GM23338 (cell line): ENCODE data around the gene ISCA1. TPM values are rescaled to one million over a fixed set of nuclear protein-coding genes. Genes with fewer than 3 reads are reported as not detected.

Source experiments
- ATAC-seq: fragments of 200-7000 bp; cut with Tn5 transposase; 3 replicates; pipeline ENCODE4 v1.9.1; 2020
- DNase-seq: peaks from one replicate; pipeline ENCODE4 v3.0.0-alpha.2; 2015; ENCODE audit warnings: low spot score
- H2AFZ ChIP-seq: fragments of 200-600 bp; sonication (generic); 2 replicates; pipeline ENCODE4 v1.8.0; 2016; ENCODE audit warnings: antibody characterized with exemption, mild to moderate bottlenecking, moderate library complexity
- H3F3A ChIP-seq: fragments of 200-600 bp; sonication (generic); replicated peaks from 2 replicates; pipeline ENCODE4 v1.8.0; 2017; ENCODE audit warnings: antibody characterized with exemption, mixed run types, low read depth
- H3K27ac ChIP-seq: fragments of 200-600 bp; sonication (generic); 2 replicates; pipeline ENCODE4 v1.6.1; 2016; ENCODE audit warnings: low read depth
- H3K27me3 ChIP-seq: fragments of 200-600 bp; sonication (generic); 2 replicates; pipeline ENCODE4 v1.8.0; 2016; ENCODE audit warnings: mild to moderate bottlenecking, mixed run types, moderate library complexity; ENCODE audit not compliant: insufficient read depth
- H3K36me3 ChIP-seq: fragments of 200-600 bp; sonication (generic); 2 replicates; pipeline ENCODE4 v1.8.0; 2016; ENCODE audit warnings: mild to moderate bottlenecking; ENCODE audit not compliant: insufficient read depth
- H3K4me1 ChIP-seq: fragments of 200-600 bp; sonication (generic); 2 replicates; pipeline ENCODE4 v1.8.0; 2016; ENCODE audit warnings: mild to moderate bottlenecking, moderate library complexity; ENCODE audit not compliant: insufficient read depth
- H3K4me2 ChIP-seq: fragments of 200-600 bp; sonication (generic); 2 replicates; pipeline ENCODE4 v1.7.1; 2017; ENCODE audit warnings: mixed run types
- H3K4me3 ChIP-seq: fragments of 200-600 bp; sonication (generic); 2 replicates; pipeline ENCODE4 v1.6.1; 2016; ENCODE audit warnings: mixed run types
- H3K79me2 ChIP-seq: fragments of 200-600 bp; sonication (generic); replicated peaks from 2 replicates; pipeline ENCODE4 v1.8.0; 2017; ENCODE audit warnings: mild to moderate bottlenecking; ENCODE audit not compliant: insufficient read depth
- H3K9me2 ChIP-seq: fragments of 200-600 bp; sonication (generic); 2 replicates; pipeline ENCODE4 v1.8.0; 2017; ENCODE audit not compliant: insufficient read depth
- H4K20me1 ChIP-seq: fragments of 200-600 bp; sonication (generic); replicated peaks from 2 replicates; pipeline ENCODE4 v1.8.0; 2017; ENCODE audit warnings: mild to moderate bottlenecking; ENCODE audit not compliant: insufficient read depth
- H3K27ac Mint-ChIP-seq: 2 replicates; pipeline ENCODE4 v1.8.0; 2020; ENCODE audit warnings: inconsistent platforms, mild to moderate bottlenecking, moderate library complexity, mixed read lengths
- H3K27me3 Mint-ChIP-seq: 3 replicates; pipeline ENCODE4 v1.8.0; 2022; ENCODE audit warnings: low read depth, mild to moderate bottlenecking, moderate library complexity, mixed read lengths, inconsistent platforms; ENCODE audit not compliant: insufficient read depth, poor library complexity
- H3K36me3 Mint-ChIP-seq: 3 replicates; pipeline ENCODE4 v1.8.0; 2021; ENCODE audit warnings: low read depth, mild to moderate bottlenecking, inconsistent platforms, moderate library complexity, mixed read lengths
- H3K4me1 Mint-ChIP-seq: 3 replicates; pipeline ENCODE4 v1.8.0; 2020; ENCODE audit warnings: mild to moderate bottlenecking, inconsistent platforms, mixed read lengths
- H3K4me3 Mint-ChIP-seq: 3 replicates; pipeline ENCODE4 v1.8.0; 2021; ENCODE audit warnings: moderate library complexity, mild to moderate bottlenecking, inconsistent platforms, mixed read lengths
- H3K9me3 Mint-ChIP-seq: 3 replicates; pipeline ENCODE4 v1.8.0; 2020; ENCODE audit warnings: moderate library complexity, mild to moderate bottlenecking, inconsistent platforms, mixed read lengths
- CREB1 ChIP-seq: fragments of 250-450 bp; sonication (Bioruptor Pico); IDR thresholded peaks from 2 replicates; pipeline ENCODE4 v1.5.0; 2020; ENCODE audit warnings: low read depth, mild to moderate bottlenecking, moderate library complexity
- EZH2 ChIP-seq: fragments of 200-600 bp; sonication (generic); IDR thresholded peaks from one replicate; pipeline ENCODE4 v1.8.0; 2017; ENCODE audit warnings: antibody characterized with exemption, mild to moderate bottlenecking, low read depth; ENCODE audit not compliant: unreplicated experiment
- EZH2phosphoT487 ChIP-seq: fragments of 200-600 bp; sonication (generic); IDR thresholded peaks from one replicate; pipeline ENCODE4 v1.8.1; 2018; ENCODE audit warnings: antibody characterized with exemption; ENCODE audit not compliant: unreplicated experiment
- JUNB ChIP-seq: IDR thresholded peaks from one replicate; pipeline ENCODE4 v1.6.1; 2016; ENCODE audit warnings: antibody characterized with exemption; ENCODE audit not compliant: unreplicated experiment
- POLR2AphosphoS5 ChIP-seq: IDR thresholded peaks from 2 replicates; pipeline ENCODE4 v1.6.1; 2016; ENCODE audit warnings: antibody characterized with exemption, low read depth
- STAT1 ChIP-seq: IDR thresholded peaks from one replicate; pipeline ENCODE4 v1.6.1; 2016; ENCODE audit warnings: antibody characterized with exemption; ENCODE audit not compliant: unreplicated experiment
- ZNF114 ChIP-seq: fragments of 250-450 bp; sonication (Bioruptor Pico); IDR thresholded peaks from 2 replicates; pipeline ENCODE4 v1.5.0; 2020; ENCODE audit warnings: mild to moderate bottlenecking, moderate library complexity
- polyA plus RNA-seq: library from polyadenylated mRNA; unstranded; fragments of >200 nt; fragmentation: Nextera tagmentation; extraction: Ambion mirVana; gene quantifications from 2 replicates; pipeline ENCODE4 v1.2.1, GENCODE V29; 2016
- total RNA-seq: library from RNA; depleted of rRNA; stranded (reverse); fragments of >200 nt; shearing (Covaris generic); gene quantifications from 2 replicates; pipeline ENCODE4 v1.2.3, GENCODE V29; 2014
- TF ChIP-seq, protein P1 (sequence below): IDR thresholded peaks from one replicate; pipeline ENCODE4 v1.6.1; 2018; ENCODE audit warnings: antibody characterized with exemption; ENCODE audit not compliant: unreplicated experiment
- TF ChIP-seq, protein P2 (sequence below): IDR thresholded peaks from 2 replicates; pipeline ENCODE4 v1.6.1; 2016; ENCODE audit warnings: antibody characterized with exemption
- TF ChIP-seq, protein P3 (sequence below), 2 experiments: fragments of 200-600 bp in 1 of 2; sonication (generic) in 1 of 2; conservative IDR thresholded peaks; 2 replicates each; pipeline versions ENCODE4 v1.5.1 to v1.6.1; 2016 to 2017; ENCODE audit warnings: antibody characterized with exemption in 2 of 2, low read depth in 2 of 2, mild to moderate bottlenecking in 2 of 2, moderate library complexity in 1 of 2
- TF ChIP-seq, protein P4 (sequence below): fragments of 250-450 bp; sonication (Bioruptor Pico); IDR thresholded peaks from 2 replicates; pipeline ENCODE4 v1.5.0; 2020; ENCODE audit warnings: mild to moderate bottlenecking, moderate library complexity

Gene ISCA1
- total and polyA plus RNA-seq, 2 experiments from 2014 or later, result 54.9 to 61.0 TPM

DNA sequence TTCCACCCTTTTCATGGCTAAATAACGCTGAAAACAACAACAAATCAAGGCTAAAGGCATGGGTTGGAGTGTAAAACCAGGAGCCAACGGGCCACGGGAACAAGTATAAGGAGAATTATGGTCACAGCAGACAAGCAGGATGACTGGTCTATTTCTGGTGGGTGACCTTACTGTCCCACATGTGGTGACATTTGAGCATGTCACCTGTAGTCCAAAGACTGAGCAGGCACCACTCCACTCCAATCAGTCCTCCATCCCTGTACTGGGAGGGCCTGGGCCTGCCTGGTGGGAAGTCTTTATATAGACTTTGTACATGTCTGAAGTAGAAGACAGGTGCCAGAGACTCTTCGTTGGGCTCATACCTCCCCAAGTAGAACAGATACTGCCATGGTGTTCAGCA lies 59.7 kb downstream of the ISCA1 start:
- TF ChIP-seq JUNB (no peak), ZNF114 (CRISPR knock-in tag) (no peak), STAT1 (no peak), POLR2AphosphoS5 (no peak), EZH2 (no peak), CREB1 (CRISPR knock-in tag) (no peak), EZH2phosphoT487 (no peak)
- TF ChIP-seq, protein P1, sequence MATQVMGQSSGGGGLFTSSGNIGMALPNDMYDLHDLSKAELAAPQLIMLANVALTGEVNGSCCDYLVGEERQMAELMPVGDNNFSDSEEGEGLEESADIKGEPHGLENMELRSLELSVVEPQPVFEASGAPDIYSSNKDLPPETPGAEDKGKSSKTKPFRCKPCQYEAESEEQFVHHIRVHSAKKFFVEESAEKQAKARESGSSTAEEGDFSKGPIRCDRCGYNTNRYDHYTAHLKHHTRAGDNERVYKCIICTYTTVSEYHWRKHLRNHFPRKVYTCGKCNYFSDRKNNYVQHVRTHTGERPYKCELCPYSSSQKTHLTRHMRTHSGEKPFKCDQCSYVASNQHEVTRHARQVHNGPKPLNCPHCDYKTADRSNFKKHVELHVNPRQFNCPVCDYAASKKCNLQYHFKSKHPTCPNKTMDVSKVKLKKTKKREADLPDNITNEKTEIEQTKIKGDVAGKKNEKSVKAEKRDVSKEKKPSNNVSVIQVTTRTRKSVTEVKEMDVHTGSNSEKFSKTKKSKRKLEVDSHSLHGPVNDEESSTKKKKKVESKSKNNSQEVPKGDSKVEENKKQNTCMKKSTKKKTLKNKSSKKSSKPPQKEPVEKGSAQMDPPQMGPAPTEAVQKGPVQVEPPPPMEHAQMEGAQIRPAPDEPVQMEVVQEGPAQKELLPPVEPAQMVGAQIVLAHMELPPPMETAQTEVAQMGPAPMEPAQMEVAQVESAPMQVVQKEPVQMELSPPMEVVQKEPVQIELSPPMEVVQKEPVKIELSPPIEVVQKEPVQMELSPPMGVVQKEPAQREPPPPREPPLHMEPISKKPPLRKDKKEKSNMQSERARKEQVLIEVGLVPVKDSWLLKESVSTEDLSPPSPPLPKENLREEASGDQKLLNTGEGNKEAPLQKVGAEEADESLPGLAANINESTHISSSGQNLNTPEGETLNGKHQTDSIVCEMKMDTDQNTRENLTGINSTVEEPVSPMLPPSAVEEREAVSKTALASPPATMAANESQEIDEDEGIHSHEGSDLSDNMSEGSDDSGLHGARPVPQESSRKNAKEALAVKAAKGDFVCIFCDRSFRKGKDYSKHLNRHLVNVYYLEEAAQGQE, result no peak
- TF ChIP-seq, protein P2, sequence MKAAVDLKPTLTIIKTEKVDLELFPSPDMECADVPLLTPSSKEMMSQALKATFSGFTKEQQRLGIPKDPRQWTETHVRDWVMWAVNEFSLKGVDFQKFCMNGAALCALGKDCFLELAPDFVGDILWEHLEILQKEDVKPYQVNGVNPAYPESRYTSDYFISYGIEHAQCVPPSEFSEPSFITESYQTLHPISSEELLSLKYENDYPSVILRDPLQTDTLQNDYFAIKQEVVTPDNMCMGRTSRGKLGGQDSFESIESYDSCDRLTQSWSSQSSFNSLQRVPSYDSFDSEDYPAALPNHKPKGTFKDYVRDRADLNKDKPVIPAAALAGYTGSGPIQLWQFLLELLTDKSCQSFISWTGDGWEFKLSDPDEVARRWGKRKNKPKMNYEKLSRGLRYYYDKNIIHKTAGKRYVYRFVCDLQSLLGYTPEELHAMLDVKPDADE, result no peak
- TF ChIP-seq, protein P3, sequence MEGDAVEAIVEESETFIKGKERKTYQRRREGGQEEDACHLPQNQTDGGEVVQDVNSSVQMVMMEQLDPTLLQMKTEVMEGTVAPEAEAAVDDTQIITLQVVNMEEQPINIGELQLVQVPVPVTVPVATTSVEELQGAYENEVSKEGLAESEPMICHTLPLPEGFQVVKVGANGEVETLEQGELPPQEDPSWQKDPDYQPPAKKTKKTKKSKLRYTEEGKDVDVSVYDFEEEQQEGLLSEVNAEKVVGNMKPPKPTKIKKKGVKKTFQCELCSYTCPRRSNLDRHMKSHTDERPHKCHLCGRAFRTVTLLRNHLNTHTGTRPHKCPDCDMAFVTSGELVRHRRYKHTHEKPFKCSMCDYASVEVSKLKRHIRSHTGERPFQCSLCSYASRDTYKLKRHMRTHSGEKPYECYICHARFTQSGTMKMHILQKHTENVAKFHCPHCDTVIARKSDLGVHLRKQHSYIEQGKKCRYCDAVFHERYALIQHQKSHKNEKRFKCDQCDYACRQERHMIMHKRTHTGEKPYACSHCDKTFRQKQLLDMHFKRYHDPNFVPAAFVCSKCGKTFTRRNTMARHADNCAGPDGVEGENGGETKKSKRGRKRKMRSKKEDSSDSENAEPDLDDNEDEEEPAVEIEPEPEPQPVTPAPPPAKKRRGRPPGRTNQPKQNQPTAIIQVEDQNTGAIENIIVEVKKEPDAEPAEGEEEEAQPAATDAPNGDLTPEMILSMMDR (conservative IDR thresholded peaks at IDR 0.05; ENCODE audit: low read depth in 2 of 2), result no peak
- TF ChIP-seq, protein P4, sequence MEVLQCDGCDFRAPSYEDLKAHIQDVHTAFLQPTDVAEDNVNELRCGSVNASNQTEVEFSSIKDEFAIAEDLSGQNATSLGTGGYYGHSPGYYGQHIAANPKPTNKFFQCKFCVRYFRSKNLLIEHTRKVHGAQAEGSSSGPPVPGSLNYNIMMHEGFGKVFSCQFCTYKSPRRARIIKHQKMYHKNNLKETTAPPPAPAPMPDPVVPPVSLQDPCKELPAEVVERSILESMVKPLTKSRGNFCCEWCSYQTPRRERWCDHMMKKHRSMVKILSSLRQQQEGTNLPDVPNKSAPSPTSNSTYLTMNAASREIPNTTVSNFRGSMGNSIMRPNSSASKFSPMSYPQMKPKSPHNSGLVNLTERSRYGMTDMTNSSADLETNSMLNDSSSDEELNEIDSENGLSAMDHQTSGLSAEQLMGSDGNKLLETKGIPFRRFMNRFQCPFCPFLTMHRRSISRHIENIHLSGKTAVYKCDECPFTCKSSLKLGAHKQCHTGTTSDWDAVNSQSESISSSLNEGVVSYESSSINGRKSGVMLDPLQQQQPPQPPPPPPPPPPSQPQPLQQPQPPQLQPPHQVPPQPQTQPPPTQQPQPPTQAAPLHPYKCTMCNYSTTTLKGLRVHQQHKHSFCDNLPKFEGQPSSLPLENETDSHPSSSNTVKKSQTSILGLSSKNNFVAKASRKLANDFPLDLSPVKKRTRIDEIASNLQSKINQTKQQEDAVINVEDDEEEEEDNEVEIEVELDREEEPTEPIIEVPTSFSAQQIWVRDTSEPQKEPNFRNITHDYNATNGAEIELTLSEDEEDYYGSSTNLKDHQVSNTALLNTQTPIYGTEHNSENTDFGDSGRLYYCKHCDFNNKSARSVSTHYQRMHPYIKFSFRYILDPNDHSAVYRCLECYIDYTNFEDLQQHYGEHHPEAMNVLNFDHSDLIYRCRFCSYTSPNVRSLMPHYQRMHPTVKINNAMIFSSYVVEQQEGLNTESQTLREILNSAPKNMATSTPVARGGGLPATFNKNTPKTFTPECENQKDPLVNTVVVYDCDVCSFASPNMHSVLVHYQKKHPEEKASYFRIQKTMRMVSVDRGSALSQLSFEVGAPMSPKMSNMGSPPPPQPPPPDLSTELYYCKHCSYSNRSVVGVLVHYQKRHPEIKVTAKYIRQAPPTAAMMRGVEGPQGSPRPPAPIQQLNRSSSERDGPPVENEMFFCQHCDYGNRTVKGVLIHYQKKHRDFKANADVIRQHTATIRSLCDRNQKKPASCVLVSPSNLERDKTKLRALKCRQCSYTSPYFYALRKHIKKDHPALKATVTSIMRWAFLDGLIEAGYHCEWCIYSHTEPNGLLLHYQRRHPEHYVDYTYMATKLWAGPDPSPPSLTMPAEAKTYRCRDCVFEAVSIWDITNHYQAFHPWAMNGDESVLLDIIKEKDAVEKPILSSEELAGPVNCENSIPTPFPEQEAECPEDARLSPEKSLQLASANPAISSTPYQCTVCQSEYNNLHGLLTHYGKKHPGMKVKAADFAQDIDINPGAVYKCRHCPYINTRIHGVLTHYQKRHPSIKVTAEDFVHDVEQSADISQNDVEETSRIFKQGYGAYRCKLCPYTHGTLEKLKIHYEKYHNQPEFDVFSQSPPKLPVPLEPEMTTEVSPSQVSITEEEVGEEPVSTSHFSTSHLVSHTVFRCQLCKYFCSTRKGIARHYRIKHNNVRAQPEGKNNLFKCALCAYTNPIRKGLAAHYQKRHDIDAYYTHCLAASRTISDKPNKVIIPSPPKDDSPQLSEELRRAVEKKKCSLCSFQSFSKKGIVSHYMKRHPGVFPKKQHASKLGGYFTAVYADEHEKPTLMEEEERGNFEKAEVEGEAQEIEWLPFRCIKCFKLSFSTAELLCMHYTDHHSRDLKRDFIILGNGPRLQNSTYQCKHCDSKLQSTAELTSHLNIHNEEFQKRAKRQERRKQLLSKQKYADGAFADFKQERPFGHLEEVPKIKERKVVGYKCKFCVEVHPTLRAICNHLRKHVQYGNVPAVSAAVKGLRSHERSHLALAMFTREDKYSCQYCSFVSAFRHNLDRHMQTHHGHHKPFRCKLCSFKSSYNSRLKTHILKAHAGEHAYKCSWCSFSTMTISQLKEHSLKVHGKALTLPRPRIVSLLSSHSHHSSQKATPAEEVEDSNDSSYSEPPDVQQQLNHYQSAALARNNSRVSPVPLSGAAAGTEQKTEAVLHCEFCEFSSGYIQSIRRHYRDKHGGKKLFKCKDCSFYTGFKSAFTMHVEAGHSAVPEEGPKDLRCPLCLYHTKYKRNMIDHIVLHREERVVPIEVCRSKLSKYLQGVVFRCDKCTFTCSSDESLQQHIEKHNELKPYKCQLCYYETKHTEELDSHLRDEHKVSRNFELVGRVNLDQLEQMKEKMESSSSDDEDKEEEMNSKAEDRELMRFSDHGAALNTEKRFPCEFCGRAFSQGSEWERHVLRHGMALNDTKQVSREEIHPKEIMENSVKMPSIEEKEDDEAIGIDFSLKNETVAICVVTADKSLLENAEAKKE, result no peak
- H3K36me3 ChIP-seq, result no peaks in the 10 kb centered on the region
- no peaks in the 10 kb centered on the region for H3K4me1 Mint-ChIP-seq
- ATAC-seq, result no peak
- no peak overlapping the region for H3K27ac ChIP-seq
- H3K4me3 ChIP-seq, result no peak overlapping the region
- no peaks in the 10 kb centered on the region; the same call in 1 of the 2 replicates for H4K20me1 ChIP-seq
- H3K27me3 ChIP-seq, result no peaks in the 10 kb centered on the region
- no peaks in the 10 kb centered on the region for H3K36me3 Mint-ChIP-seq
- H3K4me3 Mint-ChIP-seq, result no peak overlapping the region
- H3K27ac Mint-ChIP-seq, result no peak overlapping the region
- no peaks in the 10 kb centered on the region for H3K27me3 Mint-ChIP-seq
- H3F3A ChIP-seq, result no peaks in the 10 kb centered on the region
- no peak overlapping the region for H2AFZ ChIP-seq
- H3K9me3 Mint-ChIP-seq, result no peaks in the 10 kb centered on the region
- H3K4me1 ChIP-seq, result no peaks in the 10 kb centered on the region
- H3K4me2 ChIP-seq, result no peak overlapping the region
- no peaks in the 10 kb centered on the region for H3K9me2 ChIP-seq
- DNase-seq, result no peak
- H3K79me2 ChIP-seq, result no peaks in the 10 kb centered on the region
